Thymus (tissue), 11 donors: ENCODE measurements around the gene TRIM8. TPM values are rescaled to one million over a fixed set of nuclear protein-coding genes. Genes with fewer than 3 reads are reported as not detected.
A peak's percentile ranks its signal among the peaks of the same experiment; 100 is the strongest.

Experiments used
- DNase-seq, 9 donors: peaks; one replicate each; pipeline ENCODE4 v3.0.0-alpha.2; 2013; ENCODE audit warnings: low spot score in 9 of 9, low read depth in 6 of 9, missing footprints in 1 of 9
- H3K27ac ChIP-seq, 2 donors: one replicate each; pipeline ENCODE4 v1.5.1; 2013; ENCODE audit warnings: control low read depth in 1 of 2, low read depth in 1 of 2, low read length in 1 of 2, mild to moderate bottlenecking in 1 of 2, moderate library complexity in 1 of 2
- H3K27me3 ChIP-seq, 2 donors: one replicate each; pipeline ENCODE4 v1.5.1; 2013; ENCODE audit warnings: low read length in 1 of 2; ENCODE audit not compliant: control insufficient read depth in 2 of 2, insufficient read depth in 1 of 2
- H3K36me3 ChIP-seq, 2 donors: one replicate each; pipeline ENCODE4 v1.5.1; 2013; ENCODE audit warnings: low read length in 1 of 2, mild to moderate bottlenecking in 1 of 2, moderate library complexity in 1 of 2; ENCODE audit not compliant: control insufficient read depth in 2 of 2, insufficient read depth in 2 of 2
- H3K4me1 ChIP-seq, 2 donors: one replicate each; pipeline ENCODE4 v1.5.1; 2013; ENCODE audit warnings: low read length in 2 of 2; ENCODE audit not compliant: control insufficient read depth in 2 of 2, insufficient read depth in 2 of 2
- H3K4me3 ChIP-seq, 2 donors: one replicate each; pipeline ENCODE4 v1.5.1; 2013; ENCODE audit warnings: low read length in 2 of 2, control low read depth in 1 of 2, mild to moderate bottlenecking in 1 of 2
- H3K9me3 ChIP-seq, 2 donors: one replicate each; pipeline ENCODE4 v1.5.1; 2013; ENCODE audit warnings: low read length in 1 of 2, mild to moderate bottlenecking in 1 of 2; ENCODE audit not compliant: control insufficient read depth in 2 of 2, insufficient read depth in 1 of 2
- WGBS: extraction: QIAGEN DNeasy Blood & Tissue Kit; methylation state at CpG from one replicate; pipeline ENCODE4 v1.1.7; 2013; 5-methylcytosine and 5-hydroxymethylcytosine counted together
- polyA plus RNA-seq: library from polyadenylated mRNA; stranded (reverse); fragments of 200-250 nt; gene quantifications from one replicate; pipeline ENCODE4 v1.2.3, GENCODE V29; 2013
- total RNA-seq: library from RNA; stranded (reverse); fragments of 120-200 nt; gene quantifications from one replicate; pipeline ENCODE4 v1.2.4, GENCODE V29; 2013
- donor health status: healthy.

Gene TRIM8
- total and polyA plus RNA-seq, 2 donors = 21.7 to 65.5 TPM

DNA sequence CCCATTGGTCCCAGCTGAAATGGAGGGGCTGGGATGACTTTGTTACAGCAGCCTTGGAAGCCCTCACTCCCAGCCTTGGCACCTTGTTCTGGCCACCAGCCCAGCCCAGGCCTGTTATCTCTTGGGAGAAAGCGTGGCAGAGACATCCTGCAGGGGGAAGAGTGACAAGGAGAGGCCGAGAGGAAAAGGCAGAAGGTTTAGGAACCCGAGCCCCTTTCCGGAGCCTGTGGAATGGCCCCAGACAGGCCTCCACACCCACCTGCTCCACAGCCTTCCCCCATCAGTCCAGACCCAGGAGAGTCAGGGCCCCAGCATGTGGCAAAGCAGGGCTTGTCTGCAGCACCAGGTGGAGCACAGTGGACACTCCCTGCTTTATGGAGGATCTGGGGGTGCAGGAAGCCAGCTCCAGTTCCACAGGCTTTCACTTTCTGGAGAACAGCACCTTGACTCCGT is 24.1 kb upstream of the TRIM8 start:
- WGBS = 92% methylated on average over 5 of the region's 5 CpGs
- no peak overlapping the region for H3K4me3 ChIP-seq

DNA sequence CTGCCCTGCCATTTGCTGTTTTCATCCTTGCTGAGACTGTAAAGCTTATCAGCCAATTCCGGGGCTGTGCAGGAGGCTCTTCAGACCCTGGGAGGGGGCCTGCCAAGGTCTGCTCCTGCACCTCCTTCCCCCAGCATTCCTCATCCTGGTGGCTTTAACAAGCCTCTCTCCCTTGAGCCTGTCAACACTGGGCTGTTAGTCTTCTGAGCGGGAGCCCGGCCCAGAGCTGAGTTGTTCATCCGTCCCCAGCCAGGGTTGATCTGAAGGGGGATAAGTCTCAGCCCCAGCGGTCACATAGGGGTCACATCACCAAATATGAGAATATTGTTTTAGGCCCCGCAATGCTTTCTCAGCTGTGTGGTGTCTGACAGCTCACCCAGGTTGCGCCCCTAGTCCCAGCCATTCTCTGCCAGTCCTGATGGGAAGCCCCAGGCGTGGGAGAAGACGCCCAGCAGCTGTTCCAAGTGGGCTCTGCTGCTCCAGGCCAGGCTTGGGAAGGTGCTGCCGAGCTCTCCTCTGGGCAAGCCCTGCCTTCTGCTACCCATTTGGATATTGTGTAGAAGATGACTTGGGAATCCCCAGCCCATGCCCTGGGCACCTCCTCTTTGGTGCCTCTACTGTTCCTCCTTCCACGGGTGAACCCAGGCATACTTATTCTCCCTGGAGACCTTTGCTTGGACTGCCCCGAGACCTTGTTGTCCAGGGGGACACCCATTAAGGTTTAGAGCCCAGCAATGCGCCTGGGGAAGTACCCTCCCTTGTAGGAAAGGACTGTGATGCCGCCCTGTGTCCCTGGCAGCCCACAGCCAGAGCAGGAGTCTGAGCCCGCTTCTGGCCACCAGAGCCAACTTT is 23.5 kb upstream of the TRIM8 start:
- no peaks in the 10 kb centered on the region for H3K27me3 ChIP-seq
- no peak for DNase-seq
- peak overlapping the region; percentile 47 to 72 for H3K27ac ChIP-seq
- H3K4me3 ChIP-seq = no peak overlapping the region
- peaks cover 0 to 33% of the 10 kb centered on the region in 2 donors for H3K4me1 ChIP-seq
- H3K36me3 ChIP-seq = peaks cover 28 to 42% of the 10 kb centered on the region in 2 donors
- WGBS = 89% methylated on average over 15 of the region's 15 CpGs
- peaks cover 0 to 7% of the 10 kb centered on the region in 2 donors for H3K9me3 ChIP-seq

More for the DNA sequence above, 24.1 kb upstream of the TRIM8 start:
- Histone ChIP-seq H3K27me3 (no peaks in the 10 kb centered on the region), H3K4me1 (peaks cover 0 to 36% of the 10 kb centered on the region in 2 donors), H3K27ac (peak overlapping the region in 1 of 2 donors; percentile 47), H3K36me3 (peaks cover 31 to 46% of the 10 kb centered on the region in 2 donors), H3K9me3 (peaks cover 0 to 7% of the 10 kb centered on the region in 2 donors)
- no peak for DNase-seq

DNA sequence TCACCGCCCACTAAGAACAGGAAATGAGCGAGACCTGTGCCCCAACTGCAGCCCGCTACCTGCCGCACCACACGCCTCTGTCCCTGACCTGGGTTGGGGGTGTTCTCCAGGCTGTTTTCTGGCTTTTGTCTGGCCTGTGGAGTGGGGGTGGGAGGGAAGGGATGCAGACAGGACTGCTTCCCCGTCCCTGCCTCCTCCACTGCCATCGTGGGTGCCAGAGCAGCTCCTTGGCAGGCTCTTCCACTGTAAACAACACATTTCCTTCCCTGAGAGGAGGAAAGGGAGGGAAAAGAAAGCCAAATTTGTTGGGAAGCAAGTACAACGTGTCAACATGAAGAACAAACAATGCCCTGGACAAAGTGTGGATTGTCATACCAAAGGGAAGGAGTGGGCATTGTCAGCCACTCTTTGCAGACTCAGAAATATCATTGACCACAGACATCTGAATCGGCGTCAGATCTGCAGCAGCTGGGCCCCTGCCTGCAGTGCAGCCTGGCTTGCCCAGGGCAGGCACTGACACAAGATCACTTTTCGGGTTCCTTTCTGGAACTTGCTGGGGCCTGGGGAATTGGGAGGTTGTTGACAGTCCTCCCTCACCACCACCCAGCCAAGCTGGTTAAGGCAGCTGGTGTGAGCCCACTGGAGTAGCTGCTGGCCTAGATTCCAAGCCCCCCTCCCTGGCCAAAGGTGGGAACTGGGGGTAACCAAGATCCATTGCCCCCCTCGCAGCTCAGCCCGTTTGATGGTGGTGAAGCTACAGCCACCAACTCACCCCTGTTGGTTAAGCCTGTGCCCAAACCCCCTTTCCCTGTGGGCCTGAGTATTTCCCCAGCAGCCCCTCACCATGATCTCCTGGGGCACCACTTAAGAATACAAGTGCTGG is 22.6 kb upstream of the TRIM8 start:
- H3K27me3 ChIP-seq = no peaks in the 10 kb centered on the region
- peaks cover 0 to 38% of the 10 kb centered on the region in 2 donors for H3K4me1 ChIP-seq
- H3K9me3 ChIP-seq = peaks cover 0 to 7% of the 10 kb centered on the region in 2 donors
- H3K36me3 ChIP-seq = peaks cover 22 to 33% of the 10 kb centered on the region in 2 donors
- H3K4me3 ChIP-seq = no peak overlapping the region
- DNase-seq = no peak
- 82% methylated on average over 13 of the region's 13 CpGs for WGBS
- H3K27ac ChIP-seq = peak overlapping the region; percentile 46 to 72

DNA sequence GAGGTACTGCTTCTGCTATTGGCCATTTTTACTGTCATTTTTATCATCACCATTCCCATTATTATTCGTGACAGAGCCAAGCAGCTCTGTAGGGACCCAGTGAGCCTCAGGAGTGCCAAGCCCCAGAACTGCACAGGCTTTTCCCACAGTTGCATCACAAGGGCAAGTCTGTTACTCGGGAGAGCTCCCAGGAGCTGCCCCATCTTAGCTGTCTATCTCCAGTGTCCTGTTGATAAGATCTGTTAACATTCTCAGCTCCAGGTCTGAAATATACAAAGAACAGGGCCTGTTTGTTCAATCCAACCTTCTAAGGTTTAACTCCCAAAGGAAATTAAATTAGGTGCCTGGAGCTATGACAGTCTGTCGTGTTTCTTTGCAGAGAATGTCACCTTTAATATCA is 20.2 kb upstream of the TRIM8 start:
- peaks cover 7 to 27% of the 10 kb centered on the region in 2 donors for H3K36me3 ChIP-seq
- H3K9me3 ChIP-seq = peaks cover 0 to 7% of the 10 kb centered on the region in 2 donors
- no peaks in the 10 kb centered on the region for H3K27me3 ChIP-seq
- WGBS = 99% methylated on average over 3 of the region's 3 CpGs
- DNase-seq = no peak
- peaks cover 0 to 53% of the 10 kb centered on the region in 2 donors for H3K4me1 ChIP-seq
- H3K4me3 ChIP-seq = no peak overlapping the region
- no peak overlapping the region for H3K27ac ChIP-seq

DNA sequence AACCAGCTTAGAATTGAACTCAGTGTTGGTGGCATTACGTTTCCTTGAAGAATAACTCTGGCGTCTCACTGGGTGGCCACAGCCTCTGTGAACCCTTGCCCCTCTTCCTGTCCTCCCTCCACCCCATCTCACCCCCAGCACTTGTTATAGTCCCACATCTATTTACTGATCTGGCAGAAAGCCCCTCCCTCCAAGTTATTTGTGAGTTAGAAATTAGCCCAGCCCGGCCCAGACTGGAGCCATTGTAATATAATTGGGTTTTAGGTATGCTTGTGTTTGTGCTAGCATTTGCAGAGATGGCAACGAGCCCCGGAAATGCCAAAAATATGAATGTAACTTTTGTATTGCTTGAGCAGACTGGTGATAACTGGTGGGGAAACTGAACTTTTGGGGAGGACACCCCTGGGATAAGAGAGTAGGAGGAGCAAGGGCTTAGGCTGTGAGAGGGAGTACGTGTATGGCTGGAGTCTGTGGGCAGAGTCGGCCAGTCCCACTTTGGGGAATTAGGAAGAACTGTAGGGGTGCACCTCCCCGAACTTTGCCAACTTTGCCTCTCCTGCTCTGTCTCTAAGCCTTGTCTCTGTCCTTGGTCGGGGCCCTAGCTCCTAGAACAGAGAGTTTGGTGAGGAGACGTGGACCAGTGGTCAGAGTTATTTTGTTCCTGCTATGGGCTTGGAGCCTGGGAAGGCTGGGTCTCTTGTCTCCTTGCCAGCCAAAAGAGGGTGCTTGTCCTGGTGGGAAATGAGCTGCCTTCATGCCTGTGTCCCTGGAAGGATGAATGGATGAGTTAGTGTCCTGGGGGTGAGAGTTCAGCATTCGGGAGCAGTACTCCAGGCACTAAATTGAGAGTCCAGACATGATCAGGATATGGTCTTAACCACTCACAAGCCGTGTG is 19.3 kb upstream of the TRIM8 start:
- H3K9me3 ChIP-seq = peaks cover 0 to 7% of the 10 kb centered on the region in 2 donors
- H3K27ac ChIP-seq = no peak overlapping the region
- peaks cover 0 to 52% of the 10 kb centered on the region in 2 donors for H3K4me1 ChIP-seq
- H3K4me3 ChIP-seq = no peak overlapping the region
- WGBS = 96% methylated on average over 12 of the region's 12 CpGs
- H3K36me3 ChIP-seq = peaks cover 9 to 31% of the 10 kb centered on the region in 2 donors
- H3K27me3 ChIP-seq = no peaks in the 10 kb centered on the region
- no peak for DNase-seq

DNA sequence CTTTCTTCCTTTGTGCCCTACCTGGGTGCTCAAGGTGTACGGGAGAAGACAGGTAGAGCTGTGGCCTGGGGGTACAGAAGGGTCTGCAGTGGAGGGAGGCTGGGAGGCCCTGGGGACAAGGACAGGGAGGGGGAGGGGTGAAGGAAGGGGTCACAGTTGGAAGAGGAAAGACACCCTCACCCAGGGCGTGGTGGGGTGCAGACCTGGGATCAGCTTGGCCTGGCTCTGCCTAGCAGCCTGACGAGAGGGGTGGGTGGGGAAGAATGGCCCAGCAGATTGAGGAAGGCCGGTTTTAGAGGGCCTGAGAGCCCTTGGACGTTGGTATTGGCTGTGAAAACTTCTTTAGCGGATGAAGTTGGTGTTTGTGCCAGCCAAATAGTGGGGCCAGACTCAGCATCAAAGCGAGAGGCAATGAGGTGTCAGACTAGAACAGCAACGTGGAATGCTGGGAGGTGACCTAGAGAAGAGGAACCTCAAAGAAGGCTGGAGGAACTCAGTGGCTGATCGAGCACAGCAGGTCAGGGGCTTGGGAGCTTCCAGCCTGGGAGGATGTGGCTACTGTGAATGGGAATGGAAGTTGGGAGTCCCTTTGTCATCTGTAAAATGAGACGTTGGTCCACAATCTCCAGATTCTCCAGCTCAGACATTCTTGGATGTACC is 18.1 kb upstream of the TRIM8 start:
- 95% methylated on average over 10 of the region's 10 CpGs for WGBS
- Histone ChIP-seq H3K36me3 (peaks cover 11 to 39% of the 10 kb centered on the region in 2 donors), H3K9me3 (peaks cover 0 to 7% of the 10 kb centered on the region in 2 donors), H3K4me1 (peaks cover 0 to 53% of the 10 kb centered on the region in 2 donors), H3K27me3 (no peaks in the 10 kb centered on the region), H3K27ac (peak overlapping the region in 1 of 2 donors; percentile 12), H3K4me3 (no peak overlapping the region)
- no peak for DNase-seq

DNA sequence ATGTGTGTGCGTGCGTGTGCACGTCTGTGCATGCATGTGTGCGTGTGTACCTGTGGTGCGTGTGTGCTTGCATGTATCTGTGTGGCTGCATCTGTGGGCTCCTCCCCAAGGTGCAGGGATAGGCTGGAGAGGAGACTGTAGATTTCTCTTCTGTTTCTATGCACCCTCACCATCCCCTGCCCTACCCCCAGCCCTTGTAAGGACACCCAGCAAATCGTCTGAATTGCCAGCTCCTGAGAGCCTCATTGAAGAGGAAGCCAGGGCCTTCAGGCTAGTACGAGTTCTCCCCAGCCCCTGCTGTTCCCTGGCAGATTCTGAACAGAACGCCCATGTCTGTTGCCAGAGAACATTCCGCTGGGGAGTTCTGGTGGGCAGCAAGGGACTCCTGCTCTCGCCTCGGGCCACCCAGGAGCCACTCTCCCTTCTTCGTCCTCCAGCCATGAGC is 17.0 kb upstream of the TRIM8 start:
- Histone ChIP-seq H3K27ac (peak overlapping the region; percentile 58 to 88), H3K4me3 (no peak overlapping the region), H3K27me3 (no peaks in the 10 kb centered on the region), H3K9me3 (peaks cover 0 to 7% of the 10 kb centered on the region in 2 donors), H3K36me3 (peaks cover 10 to 40% of the 10 kb centered on the region in 2 donors), H3K4me1 (peaks cover 0 to 54% of the 10 kb centered on the region in 2 donors)
- DNase-seq = no peak
- 94% methylated on average over 12 of the region's 12 CpGs for WGBS
